ENCODE measurements around the gene CADM4. TPM values are rescaled to one million over a fixed set of nuclear protein-coding genes. Genes with fewer than 3 reads are reported as not detected.
"Not testable (repeated sequence)": the region's sequence is repeated elsewhere in the genome, so short reads cannot be mapped to it uniquely, and the experiment has no call there.

CADM4 gene
- total and polyA plus RNA-seq, 7 experiments from 2014 or later = 0.34 to 2.0 (median 0.51) TPM

- H3K27ac Mint-ChIP-seq = no peak overlapping the region
- ChIA-PET POLR2A (no interaction called here), CTCF (no interaction called here)
These were observed 18.4 kb upstream of the CADM4 start for GRCh38 chr19:43658001-43658400.

GRCh38 chr19:43656436-43656835 is 16.8 kb upstream of the CADM4 start:
- H3K27ac Mint-ChIP-seq = no peak overlapping the region
- Histone ChIP-seq H3K36me3 (ENCODE audit: control insufficient read depth in 2 of 3, insufficient read depth in 3 of 3, low read length in 3 of 3) (peaks cover 0 to 6% (median 0%) of the 10 kb centered on the region in 3 experiments), H3K27ac (ENCODE audit: low read depth, low read length) (no peak overlapping the region), H3K9me3 (ENCODE audit: control insufficient read depth in 2 of 3, low read length in 3 of 3) (no peaks in the 10 kb centered on the region), H3K27me3 (ENCODE audit: control insufficient read depth in 2 of 2, insufficient read depth in 2 of 2, low read length in 2 of 2) (no peaks in the 10 kb centered on the region), H3K4me3 (ENCODE audit: low read length) (no peak overlapping the region), H3K4me1 (ENCODE audit: control insufficient read depth in 2 of 2, insufficient read depth in 2 of 2, low read length in 2 of 2) (no peaks in the 10 kb centered on the region)
- ATAC-seq (peak; percentile 10), DNase-seq (no peak)
- peaks cover 13 to 61% (median 43%) of the 10 kb centered on the region in 5 donors for H3K36me3 Mint-ChIP-seq
- no peaks in the 10 kb centered on the region for H3K27me3 Mint-ChIP-seq
- POLR2A ChIA-PET = no interaction called here
- H3K4me3 Mint-ChIP-seq = no peak overlapping the region
- peaks cover 0 to 5% (median 0%) of the 10 kb centered on the region in 7 donors for H3K4me1 Mint-ChIP-seq
- H3K9me3 Mint-ChIP-seq = peaks cover 0 to 16% (median 6%) of the 10 kb centered on the region in 11 donors
- intact Hi-C loops (cut with micrococcal nuclease) = no loop called here
- CTCF ChIA-PET = no interaction called here

More at GRCh38 chr19:43658001-43658400, 18.4 kb upstream of the CADM4 start:
- peaks cover 0 to 16% (median 6%) of the 10 kb centered on the region in 11 donors for H3K9me3 Mint-ChIP-seq
- H3K27ac ChIP-seq (ENCODE audit: low read depth, low read length) = no peak overlapping the region
- peaks cover 0 to 3% (median 0%) of the 10 kb centered on the region in 7 donors for H3K4me1 Mint-ChIP-seq
- no peak overlapping the region for H3K4me3 Mint-ChIP-seq
- DNase-seq (peak in 1 of 9 donors; percentile 1), ATAC-seq (peak; percentile 23)
- H3K27me3 ChIP-seq (ENCODE audit: control insufficient read depth in 2 of 2, insufficient read depth in 2 of 2, low read length in 2 of 2) = no peaks in the 10 kb centered on the region
- no peaks in the 10 kb centered on the region for H3K27me3 Mint-ChIP-seq
- H3K4me1 ChIP-seq (ENCODE audit: control insufficient read depth in 2 of 2, insufficient read depth in 2 of 2, low read length in 2 of 2) = no peaks in the 10 kb centered on the region
- peaks cover 13 to 62% (median 43%) of the 10 kb centered on the region in 5 donors for H3K36me3 Mint-ChIP-seq
- H3K4me3 ChIP-seq (ENCODE audit: low read length) = no peak overlapping the region
- peaks cover 0 to 6% (median 0%) of the 10 kb centered on the region in 3 experiments for H3K36me3 ChIP-seq (ENCODE audit: control insufficient read depth in 2 of 3, insufficient read depth in 3 of 3, low read length in 3 of 3)
- intact Hi-C loops (cut with micrococcal nuclease) = no loop called here
- no peaks in the 10 kb centered on the region for H3K9me3 ChIP-seq (ENCODE audit: control insufficient read depth in 2 of 3, low read length in 3 of 3)

- Mint-ChIP-seq H3K27ac (no peak overlapping the region), H3K4me1 (peaks cover 0 to 5% (median 0%) of the 10 kb centered on the region in 7 donors), H3K36me3 (peaks cover 6 to 49% (median 27%) of the 10 kb centered on the region in 5 donors), H3K4me3 (no peak overlapping the region), H3K27me3 (no peaks in the 10 kb centered on the region), H3K9me3 (peaks cover 0 to 4% (median 0%) of the 10 kb centered on the region in 11 donors)
- no peak overlapping the region for H3K4me3 ChIP-seq (ENCODE audit: low read length)
- H3K27ac ChIP-seq (ENCODE audit: low read depth, low read length) = no peak overlapping the region
- ChIA-PET CTCF (interaction anchor here (1.4 kb wide), 1 partner anchor 99 kb away, joined by 3 read pairs; no protein-coding TSS in a partner anchor), POLR2A (interaction anchor here (0.7 kb wide), 1 partner anchor 28 kb away, joined by 3 read pairs; no protein-coding TSS in a partner anchor)
- intact Hi-C loops (cut with micrococcal nuclease) = loop anchor here in 1 of 2 donors (1.0 to 5.0 kb wide), 4 partner anchors 35 to 205 kb away; partner anchors contain the start of gene ZNF428
- no peaks in the 10 kb centered on the region for H3K9me3 ChIP-seq (ENCODE audit: control insufficient read depth in 2 of 3, low read length in 3 of 3)
- peaks cover 0 to 6% (median 0%) of the 10 kb centered on the region in 3 experiments for H3K36me3 ChIP-seq (ENCODE audit: control insufficient read depth in 2 of 3, insufficient read depth in 3 of 3, low read length in 3 of 3)
- no peak for DNase-seq
- H3K4me1 ChIP-seq (ENCODE audit: control insufficient read depth in 2 of 2, insufficient read depth in 2 of 2, low read length in 2 of 2) = no peaks in the 10 kb centered on the region
- H3K27me3 ChIP-seq (ENCODE audit: control insufficient read depth in 2 of 2, insufficient read depth in 2 of 2, low read length in 2 of 2) = no peaks in the 10 kb centered on the region
- no peak for ATAC-seq
These were observed 12.9 kb upstream of the CADM4 start for GRCh38 chr19:43652546-43652874.

- ChIA-PET POLR2A (interaction anchor here (0.7 kb wide), 1 partner anchor 27 kb away, joined by 3 read pairs; no protein-coding TSS in a partner anchor), CTCF (interaction anchor here (0.5 to 1.4 kb wide), 2 partner anchors 98 to 1805 kb away, joined by 3 to 4 read pairs; no protein-coding TSS in a partner anchor)
- Histone ChIP-seq H3K9me3 (ENCODE audit: control insufficient read depth in 2 of 3, low read length in 3 of 3) (no peaks in the 10 kb centered on the region), H3K4me3 (ENCODE audit: low read length) (no peak overlapping the region), H3K27ac (ENCODE audit: low read depth, low read length) (no peak overlapping the region), H3K36me3 (ENCODE audit: control insufficient read depth in 2 of 3, insufficient read depth in 3 of 3, low read length in 3 of 3) (peaks cover 0 to 6% (median 0%) of the 10 kb centered on the region in 3 experiments), H3K27me3 (ENCODE audit: control insufficient read depth in 2 of 2, insufficient read depth in 2 of 2, low read length in 2 of 2) (no peaks in the 10 kb centered on the region), H3K4me1 (ENCODE audit: control insufficient read depth in 2 of 2, insufficient read depth in 2 of 2, low read length in 2 of 2) (no peaks in the 10 kb centered on the region)
- intact Hi-C loops (cut with micrococcal nuclease) = loop anchor here in 1 of 2 donors (1.0 to 5.0 kb wide), 4 partner anchors 35 to 205 kb away; partner anchors contain the start of gene ZNF428
- DNase-seq = peak in 2 of 9 donors; percentile 28 to 37
- Mint-ChIP-seq H3K9me3 (peaks cover 0 to 3% (median 0%) of the 10 kb centered on the region in 11 donors), H3K4me1 (peaks cover 0 to 5% (median 0%) of the 10 kb centered on the region in 7 donors), H3K36me3 (peaks cover 6 to 49% (median 23%) of the 10 kb centered on the region in 5 donors), H3K4me3 (no peak overlapping the region), H3K27me3 (no peaks in the 10 kb centered on the region), H3K27ac (peak overlapping the region in 1 of 9 donors; percentile 9)
- peak; percentile 48 for ATAC-seq
These were observed 12.3 kb upstream of the CADM4 start for GRCh38 chr19:43651758-43652545.

- not testable (repeated sequence) for H3K27me3 ChIP-seq (ENCODE audit: control insufficient read depth in 2 of 2, insufficient read depth in 2 of 2, low read length in 2 of 2); H3K9me3 Mint-ChIP-seq; H3K4me3 ChIP-seq (ENCODE audit: low read length); ATAC-seq; H3K9me3 ChIP-seq (ENCODE audit: control insufficient read depth in 2 of 3, low read length in 3 of 3); H3K27ac Mint-ChIP-seq; H3K36me3 ChIP-seq (ENCODE audit: control insufficient read depth in 2 of 3, insufficient read depth in 3 of 3, low read length in 3 of 3); H3K4me1 ChIP-seq (ENCODE audit: control insufficient read depth in 2 of 2, insufficient read depth in 2 of 2, low read length in 2 of 2); DNase-seq; H3K27me3 Mint-ChIP-seq; H3K27ac ChIP-seq (ENCODE audit: low read depth, low read length); H3K4me3 Mint-ChIP-seq; H3K4me1 Mint-ChIP-seq
- peaks cover under 1 to 38% (median 23%) of the 10 kb centered on the region in 5 donors for H3K36me3 Mint-ChIP-seq
- intact Hi-C loops (cut with micrococcal nuclease) = loop anchor here in 1 of 2 donors (5.0 kb wide), 2 partner anchors 33 to 203 kb away; partner anchors contain the start of gene ZNF428
- POLR2A ChIA-PET = interaction anchor here (0.6 to 0.7 kb wide), 2 partner anchors 19 to 137 kb away, joined by 3 to 4 read pairs; no protein-coding TSS in a partner anchor
- CTCF ChIA-PET = interaction anchor here (0.6 kb wide), 2 partner anchors 115 to 131 kb away, joined by 3 read pairs; no protein-coding TSS in a partner anchor
These were observed 10.6 kb upstream of the CADM4 start for GRCh38 chr19:43650276-43650675.

- H3K4me1 ChIP-seq (ENCODE audit: control insufficient read depth in 2 of 2, insufficient read depth in 2 of 2, low read length in 2 of 2) = no peaks in the 10 kb centered on the region
- H3K36me3 ChIP-seq (ENCODE audit: control insufficient read depth in 2 of 3, insufficient read depth in 3 of 3, low read length in 3 of 3) = no peaks in the 10 kb centered on the region
- intact Hi-C loops (cut with micrococcal nuclease) = no loop called here
- no peak overlapping the region for H3K27ac ChIP-seq (ENCODE audit: low read depth, low read length)
- H3K27me3 Mint-ChIP-seq = no peaks in the 10 kb centered on the region
- no peak overlapping the region for H3K27ac Mint-ChIP-seq
- ChIA-PET CTCF (interaction anchor here (0.6 kb wide), 2 partner anchors 115 to 130 kb away, joined by 3 read pairs; no protein-coding TSS in a partner anchor), POLR2A (interaction anchor here (0.6 kb wide), 1 partner anchor 19 kb away, joined by 3 read pairs; no protein-coding TSS in a partner anchor)
- DNase-seq (no peak), ATAC-seq (no peak)
- H3K4me1 Mint-ChIP-seq = peaks cover 0 to 5% (median 0%) of the 10 kb centered on the region in 7 donors
- peaks cover 0 to 4% (median 0%) of the 10 kb centered on the region in 11 donors for H3K9me3 Mint-ChIP-seq
- H3K36me3 Mint-ChIP-seq = peaks cover 0 to 33% (median 17%) of the 10 kb centered on the region in 5 donors
- H3K27me3 ChIP-seq (ENCODE audit: control insufficient read depth in 2 of 2, insufficient read depth in 2 of 2, low read length in 2 of 2) = no peaks in the 10 kb centered on the region
- H3K4me3 ChIP-seq (ENCODE audit: low read length) = no peak overlapping the region
- no peaks in the 10 kb centered on the region for H3K9me3 ChIP-seq (ENCODE audit: control insufficient read depth in 2 of 3, low read length in 3 of 3)
- H3K4me3 Mint-ChIP-seq = no peak overlapping the region
These were observed 9.9 kb upstream of the CADM4 start for GRCh38 chr19:43649514-43649913.

All from naive thymus-derived CD4-positive, alpha-beta T cell (primary cell).